Panc1 (cell line): ENCODE results near the gene EEF1AKMT1. TPM values are rescaled to one million over a fixed set of nuclear protein-coding genes. Genes with fewer than 3 reads are reported as not detected.

Experiments used
- ATAC-seq: fragments of 200-7000 bp; cut with Tn5 transposase; 2 replicates; pipeline ENCODE4 v1.9.1; 2020; ENCODE audit warnings: mild to moderate bottlenecking, moderate library complexity
- BruUV-seq: library from RNA; stranded (reverse); fragments of 400-500 nt; replicated peaks from 2 replicates; lab custom pipeline; 2021; lab: Mats Ljungman, UMichigan
- CTCF ChIA-PET: fragments of 300-600 bp; sonication (Branson Sonifier 250); formaldehyde crosslinking; loops from one replicate; lab custom pipeline; 2022; ENCODE audit warnings: antibody characterized with exemption; lab: Charles Lee
- POLR2A ChIA-PET: fragments of 300-600 bp; sonication (Branson Sonifier 250); formaldehyde crosslinking; loops from one replicate; lab custom pipeline; 2022; ENCODE audit warnings: antibody characterized with exemption; lab: Charles Lee
- DNase-seq: peaks from one replicate; pipeline ENCODE4 v3.0.0-alpha.2; 2010; ENCODE audit warnings: low read depth, low spot score
- H3K27ac ChIP-seq: 2 replicates; pipeline ENCODE4 v1.5.1; 2011; ENCODE audit warnings: mild to moderate bottlenecking, low read length, inconsistent platforms
- H3K27me3 ChIP-seq: fragments of 200-500 bp; sonication (Bioruptor generic); 2 replicates; pipeline ENCODE4 v1.6.0; 2014; ENCODE audit warnings: low read length, inconsistent platforms; ENCODE audit not compliant: control insufficient read depth, insufficient read depth
- H3K36me3 ChIP-seq: fragments of 200-500 bp; sonication (Bioruptor generic); 2 replicates; pipeline ENCODE4 v1.5.1; 2014; ENCODE audit warnings: inconsistent platforms, mild to moderate bottlenecking, low read length, moderate library complexity; ENCODE audit not compliant: control insufficient read depth, insufficient read depth
- H3K4me1 ChIP-seq: 2 replicates; pipeline ENCODE4 v1.5.1; 2011; ENCODE audit warnings: inconsistent platforms, mild to moderate bottlenecking, low read length, moderate library complexity; ENCODE audit not compliant: control insufficient read depth, insufficient read depth
- H3K4me3 ChIP-seq, 2 experiments: 2 replicates each; pipeline ENCODE4 v1.5.1; 2011 to 2012; ENCODE audit warnings: low read depth in 2 of 2, low read length in 2 of 2, mild to moderate bottlenecking in 2 of 2, inconsistent platforms in 1 of 2, moderate library complexity in 1 of 2
- H3K9me3 ChIP-seq: fragments of 200-500 bp; sonication (Bioruptor generic); 2 replicates; pipeline ENCODE4 v1.5.1; 2014; ENCODE audit warnings: low read depth, mild to moderate bottlenecking, inconsistent platforms, low read length, moderate library complexity; ENCODE audit not compliant: control insufficient read depth, insufficient read depth
- CTCF ChIP-seq: fragments of 450-650 bp; IDR thresholded peaks from 2 replicates; pipeline ENCODE4 v1.5.1; 2017; ENCODE audit warnings: mild to moderate bottlenecking
- POLR2AphosphoS5 ChIP-seq: IDR thresholded peaks from 2 replicates; pipeline ENCODE4 v1.6.1; 2012; ENCODE audit warnings: mild to moderate bottlenecking, low read depth, low read length, moderate library complexity
- REST ChIP-seq, 2 experiments: IDR thresholded peaks; 2 replicates each; pipeline ENCODE4 v1.6.1; 2011 to 2012; ENCODE audit warnings: low read depth in 2 of 2, control low read depth in 1 of 2, low read length in 1 of 2, mild to moderate bottlenecking in 1 of 2, moderate library complexity in 1 of 2; ENCODE audit not compliant: insufficient read depth in 1 of 2
- SIN3A ChIP-seq: IDR thresholded peaks from 2 replicates; pipeline ENCODE4 v1.6.1; 2012; ENCODE audit warnings: low read depth, mild to moderate bottlenecking, low read length, moderate library complexity, borderline replicate concordance; ENCODE audit not compliant: insufficient read depth
- TCF7L2 ChIP-seq: IDR thresholded peaks from 2 replicates; pipeline ENCODE4 v1.6.1; 2011; ENCODE audit warnings: mild to moderate bottlenecking, low read depth, low read length, inconsistent platforms
- in situ Hi-C: cut with HindIII; loops from 2 replicates; pipeline ENCODE4 v1.10.0; 2016; ENCODE audit warnings: low sequenced_read_pairs, low pct_unique_long_range_greater_than_20kb
- intact Hi-C: fragments of 100-400 bp; cut with micrococcal nuclease; formaldehyde crosslinking; loops from one replicate; pipeline ENCODE4 v1.10.0; 2022; ENCODE audit not compliant: unreplicated experiment
- total RNA-seq: library from RNA; stranded (reverse); gene quantifications from one replicate; pipeline ENCODE4 v1.2.1, GENCODE V29; 2021; ENCODE audit not compliant: unreplicated experiment

Gene EEF1AKMT1
- total RNA-seq, 1 experiment from 2014 or later = 5.4 TPM

GRCh38 chr13:20711301-20712044, 62.3 kb downstream of the EEF1AKMT1 start:
- CTCF ChIA-PET = interaction anchor here (0.5 to 0.7 kb wide), 3 partner anchors 133 to 868 kb away, joined by 4 to 6 read pairs (median 5); no protein-coding TSS in a partner anchor
- no TSS peak for BruUV-seq
- Histone ChIP-seq H3K4me1 (peaks cover 6% of the 10 kb centered on the region; the same call in 1 of the 2 replicates), H3K4me3 (no peak overlapping the region), H3K36me3 (no peaks in the 10 kb centered on the region), H3K9me3 (no peaks in the 10 kb centered on the region), H3K27me3 (no peaks in the 10 kb centered on the region), H3K27ac (no peak overlapping the region)
- in situ Hi-C loops = no loop called here
- intact Hi-C loops = no loop called here
- TF ChIP-seq REST (IDR thresholded peaks at IDR 0.05; ENCODE audit: insufficient read depth in 1 of 2, low read depth in 2 of 2, low read length in 1 of 2) (no peak), CTCF (peak; percentile 69)
- POLR2A ChIA-PET = no interaction called here
- DNase-seq (no peak), ATAC-seq (peak; percentile 72)

- Histone ChIP-seq H3K36me3 (no peaks in the 10 kb centered on the region), H3K27ac (no peak overlapping the region), H3K4me3 (no peak overlapping the region), H3K27me3 (no peaks in the 10 kb centered on the region), H3K4me1 (peaks cover 6% of the 10 kb centered on the region), H3K9me3 (no peaks in the 10 kb centered on the region)
- ChIA-PET CTCF (no interaction called here), POLR2A (no interaction called here)
- BruUV-seq = no TSS peak
- no peak for TF ChIP-seq REST (IDR thresholded peaks at IDR 0.05; ENCODE audit: insufficient read depth in 1 of 2, low read depth in 2 of 2, low read length in 1 of 2)
- TF ChIP-seq TCF7L2 = no peak
- TF ChIP-seq POLR2AphosphoS5 = no peak
- no peak for TF ChIP-seq CTCF
- TF ChIP-seq SIN3A = no peak
- ATAC-seq = no peak
- DNase-seq = no peak
- in situ Hi-C loops = no loop called here
- intact Hi-C loops = no loop called here
Measured at GRCh38 chr13:20709782-20710181, 64.0 kb downstream of the EEF1AKMT1 start.
